Right lobe of liver (tissue), 6 donors: ENCODE results near the gene SLC17A9. TPM values are rescaled to one million over a fixed set of nuclear protein-coding genes. Genes with fewer than 3 reads are reported as not detected.

Source experiments
- ATAC-seq, 4 donors: fragments of 200-7000 bp; cut with Tn5 transposase; one replicate each; pipeline ENCODE4 v1.9.1; 2020; ENCODE audit warnings: mild to moderate bottlenecking in 4 of 4, moderate library complexity in 4 of 4
- DNase-seq, 3 donors: peaks; one replicate each; pipeline ENCODE4 v3.0.0-alpha.2; 2020
- H3K27ac ChIP-seq, 3 donors: fragments of 200-600 bp; one replicate each; pipeline ENCODE4 v1.8.0; 2022
- H3K27me3 ChIP-seq, 2 donors: fragments of 200-600 bp; one replicate each; pipeline ENCODE4 v1.8.0; 2022
- H3K36me3 ChIP-seq, 4 donors: fragments of 200-600 bp; sonication (generic) in 1 of 4; one replicate each; pipeline versions ENCODE4 v1.5.1 to v1.8.0; 2017 to 2022; ENCODE audit warnings: control low read depth in 1 of 4
- H3K4me1 ChIP-seq, 4 donors: fragments of 200-600 bp; sonication (generic) in 1 of 4; one replicate each; pipeline versions ENCODE4 v1.5.1 to v1.8.0; 2017 to 2022; ENCODE audit warnings: control low read depth in 1 of 4
- H3K4me3 ChIP-seq, 3 donors: fragments of 200-600 bp; one replicate each; pipeline ENCODE4 v1.8.0; 2022
- H3K9me3 ChIP-seq, 4 donors: fragments of 200-600 bp; sonication (generic) in 1 of 4; one replicate each; pipeline versions ENCODE4 v1.5.1 to v1.8.0; 2017 to 2022; ENCODE audit warnings: control low read depth in 1 of 4
- CTCF ChIP-seq, 4 donors: fragments of 200-600 bp in 3 of 4; fragments of 450-650 bp in 1 of 4; IDR thresholded peaks; one replicate each; pipeline versions ENCODE4 v1.5.1 to v1.8.0; 2016 to 2022; ENCODE audit warnings: antibody characterized with exemption in 4 of 4, mild to moderate bottlenecking in 2 of 4
- POLR2A ChIP-seq: fragments of 450-650 bp; IDR thresholded peaks from one replicate; pipeline ENCODE4 v1.6.1; 2017; ENCODE audit warnings: antibody characterized with exemption, mild to moderate bottlenecking
- WGBS: methylation state at CpG from one replicate; pipeline ENCODE4 v1.1.6; 2018; ENCODE audit warnings: low coverage, low lambda C conversion rate; ENCODE audit not compliant: insufficient coverage; ENCODE audit errors: missing lambda C conversion rate; 5-methylcytosine and 5-hydroxymethylcytosine counted together
- intact Hi-C, 2 donors: fragments of 100-400 bp; cut with DNase I; formaldehyde crosslinking; loops; one replicate each; pipeline versions ENCODE4 v1.11.2 to v1.14.1; 2022
- total RNA-seq, 6 experiments: library from RNA; depleted of rRNA in 2 of 6; stranded (reverse); fragments of >200 nt in 2 of 6; fragmentation: NEBNext Ultra II Directional in 3 of 6; extraction: Animal tissue kit (Norgen Biotek cat#: 25700) in 3 of 6; gene quantifications; one replicate each; pipeline versions ENCODE4 v1.1.0 to v1.2.4, GENCODE V29; 2016 to 2023
- donor health status: DM: no; HTN: yes; CAD: no.
- donor health status: DM: no; HTN: no; CAD: no.
- donor health status: DM: no; HTN: no; CAD: no.
- donor health status: DM: no; HTN: yes; CAD: no.
- donor health status: DM: no; HTN: yes; CAD: no.

The SLC17A9 gene
- total RNA-seq, 6 experiments from 2014 or later: 29.8 to 99.4 (median 54.1) TPM

GRCh38 chr20:63000036-63000435 lies 47.5 kb downstream of the SLC17A9 start:
- no peak for DNase-seq
- peaks cover 7 to 12% of the 10 kb centered on the region in 2 donors for H3K27me3 ChIP-seq
- intact Hi-C loops: loop anchor here (10.0 kb wide), 3 partner anchors 95 to 175 kb away; no protein-coding TSS in a partner anchor

GRCh38 chr20:63000958-63001357 lies 48.4 kb downstream of the SLC17A9 start:
- intact Hi-C loops: loop anchor here (10.0 kb wide), 3 partner anchors 96 to 176 kb away; no protein-coding TSS in a partner anchor
- WGBS: 38% methylated on average over 11 of the region's 11 CpGs

More at GRCh38 chr20:63000036-63000435, 47.5 kb downstream of the SLC17A9 start:
- ATAC-seq: no peak
- Histone ChIP-seq H3K36me3 (no peaks in the 10 kb centered on the region), H3K4me3 (no peak overlapping the region), H3K4me1 (no peaks in the 10 kb centered on the region), H3K27ac (no peak overlapping the region), H3K9me3 (no peaks in the 10 kb centered on the region)
- TF ChIP-seq CTCF (IDR thresholded peaks at IDR 0.05) (no peak), POLR2A (no peak)
- no CpG with 5 or more reads among the region's 14 CpGs for WGBS

GRCh38 chr20:63002511-63002910 lies 50.0 kb downstream of the SLC17A9 start:
- TF ChIP-seq CTCF (IDR thresholded peaks at IDR 0.05) (no peak), POLR2A (no peak)
- Histone ChIP-seq H3K9me3 (no peaks in the 10 kb centered on the region), H3K27ac (no peak overlapping the region), H3K36me3 (no peaks in the 10 kb centered on the region), H3K27me3 (peaks cover 10 to 32% of the 10 kb centered on the region in 2 donors), H3K4me1 (no peaks in the 10 kb centered on the region), H3K4me3 (no peak overlapping the region)
- ATAC-seq (no peak), DNase-seq (no peak)
- intact Hi-C loops: loop anchor here (10.0 kb wide), 3 partner anchors 98 to 178 kb away; no protein-coding TSS in a partner anchor
- 65% methylated on average over 3 of the region's 11 CpGs for WGBS

More at GRCh38 chr20:63000958-63001357, 48.4 kb downstream of the SLC17A9 start:
- Histone ChIP-seq H3K27me3 (peaks cover 10 to 21% of the 10 kb centered on the region in 2 donors), H3K36me3 (no peaks in the 10 kb centered on the region), H3K4me3 (no peak overlapping the region), H3K27ac (no peak overlapping the region), H3K4me1 (no peaks in the 10 kb centered on the region), H3K9me3 (no peaks in the 10 kb centered on the region)
- TF ChIP-seq POLR2A (no peak), CTCF (IDR thresholded peaks at IDR 0.05) (no peak)
- ATAC-seq (no peak), DNase-seq (no peak)

DNA sequence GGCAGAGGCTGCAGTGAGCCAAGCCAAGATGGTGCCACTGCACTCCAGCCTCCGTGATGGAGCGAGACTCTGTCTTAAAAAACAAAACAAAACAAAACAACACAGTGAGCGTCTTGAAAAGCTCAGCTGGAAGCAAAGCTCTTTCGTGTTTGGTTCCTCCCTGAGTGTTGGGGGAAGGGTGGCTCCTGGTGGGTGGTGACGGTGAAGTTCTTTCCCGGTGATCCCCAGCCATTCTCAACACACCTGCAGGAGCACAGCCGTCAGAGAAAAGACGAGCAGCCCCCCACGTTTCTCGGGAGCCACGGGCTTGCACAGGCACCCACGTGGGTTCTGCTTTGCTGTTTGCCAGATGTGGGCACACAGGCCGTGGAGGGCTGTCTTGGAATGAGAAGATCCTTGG lies 51.0 kb downstream of the SLC17A9 start:
- Histone ChIP-seq H3K4me1 (no peaks in the 10 kb centered on the region), H3K9me3 (no peaks in the 10 kb centered on the region), H3K36me3 (no peaks in the 10 kb centered on the region), H3K27ac (no peak overlapping the region), H3K27me3 (peaks cover 14 to 42% of the 10 kb centered on the region in 2 donors), H3K4me3 (no peak overlapping the region)
- intact Hi-C loops: loop anchor here (10.0 kb wide), 3 partner anchors 99 to 179 kb away; no protein-coding TSS in a partner anchor
- ATAC-seq (no peak), DNase-seq (no peak)
- 7% methylated on average over 13 of the region's 13 CpGs for WGBS
- no peak for TF ChIP-seq CTCF (IDR thresholded peaks at IDR 0.05)
- TF ChIP-seq POLR2A: no peak
